Left kidney (tissue), 8 donors: ENCODE data around the gene ZBED3. TPM values are rescaled to one million over a fixed set of nuclear protein-coding genes. Genes with fewer than 3 reads are reported as not detected.
"Not testable (repeated sequence)": the region's sequence is repeated elsewhere in the genome, so short reads cannot be mapped to it uniquely, and the experiment has no call there.

Experiments used
- DNase-seq: peaks from one replicate; pipeline ENCODE4 v3.0.0-alpha.2; 2013
- long read RNA-seq, 8 donors: transcript quantifications; one replicate each; lab custom pipeline, GENCODE V29; 2026
- polyA plus RNA-seq: library from polyadenylated mRNA; unstranded; fragments of 120-200 nt; gene quantifications from one replicate; pipeline ENCODE4 v1.2.1, GENCODE V29; 2013; ENCODE audit not compliant: insufficient read length

The ZBED3 gene
- 40.3 TPM for polyA plus RNA-seq
- long read RNA-seq, donor 1, full-length matches to known transcripts = 13 of 13 reads
- long read RNA-seq, donor 1, partial matches to known transcripts = 0 of 13 reads
- long read RNA-seq, donor 1, other reads (novel, unspliced or antisense) = 0 of 13 reads
- long read RNA-seq, donor 2, full-length matches to known transcripts = 16 of 16 reads
- long read RNA-seq, donor 2, partial matches to known transcripts = 0 of 16 reads
- long read RNA-seq, donor 2, other reads (novel, unspliced or antisense) = 0 of 16 reads
- long read RNA-seq, donor 3, full-length matches to known transcripts = 9 of 34 reads
- long read RNA-seq, donor 3, partial matches to known transcripts = 25 of 34 reads
- long read RNA-seq, donor 3, other reads (novel, unspliced or antisense) = 0 of 34 reads
- long read RNA-seq, donor 4 = 0 reads
- long read RNA-seq, donor 5, full-length matches to known transcripts = 7 of 7 reads
- long read RNA-seq, donor 5, partial matches to known transcripts = 0 of 7 reads
- long read RNA-seq, donor 5, other reads (novel, unspliced or antisense) = 0 of 7 reads
- long read RNA-seq, donor 6, full-length matches to known transcripts = 12 of 12 reads
- long read RNA-seq, donor 6, partial matches to known transcripts = 0 of 12 reads
- long read RNA-seq, donor 6, other reads (novel, unspliced or antisense) = 0 of 12 reads
- long read RNA-seq, donor 7, full-length matches to known transcripts = 8 of 8 reads
- long read RNA-seq, donor 7, partial matches to known transcripts = 0 of 8 reads
- long read RNA-seq, donor 7, other reads (novel, unspliced or antisense) = 0 of 8 reads
- long read RNA-seq, donor 8, full-length matches to known transcripts = 8 of 8 reads
- long read RNA-seq, donor 8, partial matches to known transcripts = 0 of 8 reads
- long read RNA-seq, donor 8, other reads (novel, unspliced or antisense) = 0 of 8 reads

GRCh38 chr5:77086689-77087483 lies at the start of gene ZBED3:
ZBED3 (minus strand) TSS chr5:77087285; CDS start chr5:77077878, 9,407 bp downstream.
- peak; percentile 86 for DNase-seq

- DNase-seq = no peak
Measured at GRCh38 chr5:77133061-77133758, 46.1 kb upstream of the ZBED3 start.

- DNase-seq = no peak
Measured at GRCh38 chr5:77131361-77131760, 44.3 kb upstream of the ZBED3 start.

GRCh38 chr5:77129391-77129990 lies 42.4 kb upstream of the ZBED3 start:
- no peak for DNase-seq

GRCh38 chr5:77128411-77129061 lies 41.5 kb upstream of the ZBED3 start:
- DNase-seq = no peak

GRCh38 chr5:77123057-77123456 lies 36.0 kb upstream of the ZBED3 start:
- no peak for DNase-seq

- DNase-seq = no peak
Measured at GRCh38 chr5:77120706-77121105, 33.6 kb upstream of the ZBED3 start.

- no peak for DNase-seq
Measured at GRCh38 chr5:77120086-77120485, 33.0 kb upstream of the ZBED3 start.

GRCh38 chr5:77117161-77117560 lies 30.1 kb upstream of the ZBED3 start:
- DNase-seq = no peak

GRCh38 chr5:77107035-77107434 lies 19.9 kb upstream of the ZBED3 start:
- DNase-seq = not testable (repeated sequence)

GRCh38 chr5:77104813-77105212 lies 17.7 kb upstream of the ZBED3 start:
- no peak for DNase-seq

- no peak for DNase-seq
Measured at GRCh38 chr5:77103457-77103856, 16.4 kb upstream of the ZBED3 start.

GRCh38 chr5:77102549-77102948 lies 15.5 kb upstream of the ZBED3 start:
- DNase-seq = no peak

- no peak for DNase-seq
Measured at GRCh38 chr5:77101298-77101697, 14.2 kb upstream of the ZBED3 start.

- no peak for DNase-seq
Measured at GRCh38 chr5:77095189-77095588, 8.1 kb upstream of the ZBED3 start.

- DNase-seq = peak; percentile 61
Measured at GRCh38 chr5:77087484-77088261, 588 bp upstream of the ZBED3 start.

GRCh38 chr5:77086368-77086688 lies 757 bp downstream of the ZBED3 start:
- DNase-seq = peak; percentile 85

- no peak for DNase-seq
Measured at GRCh38 chr5:77083088-77083487, 4.0 kb downstream of the ZBED3 start.

- no peak for DNase-seq
Measured at GRCh38 chr5:77082280-77082679, 4.8 kb downstream of the ZBED3 start.

- DNase-seq = no peak
Measured at GRCh38 chr5:77080905-77081304, 6.2 kb downstream of the ZBED3 start.
